Measurements from ENCODE around the gene EPN3.

The EPN3 gene

GRCh38 chr17:50586421-50587247 is 54.1 kb downstream of the EPN3 start:
- DNase-seq (ENCODE audit: extremely low read depth in 1 of 2, low read depth in 1 of 2): no peak

- no peak for DNase-seq (ENCODE audit: extremely low read depth in 1 of 2, low read depth in 1 of 2)
Observed at GRCh38 chr17:50587571-50587970, 55.0 kb downstream of the EPN3 start.

GRCh38 chr17:50588391-50589049 is 56.0 kb downstream of the EPN3 start:
- DNase-seq (ENCODE audit: extremely low read depth in 1 of 2, low read depth in 1 of 2): no peak

- DNase-seq (ENCODE audit: extremely low read depth in 1 of 2, low read depth in 1 of 2): no peak
Observed at GRCh38 chr17:50589095-50589705, 56.7 kb downstream of the EPN3 start.

GRCh38 chr17:50590946-50591737 is 58.6 kb downstream of the EPN3 start:
- DNase-seq (ENCODE audit: extremely low read depth in 1 of 2, low read depth in 1 of 2): no peak

- DNase-seq (ENCODE audit: extremely low read depth in 1 of 2, low read depth in 1 of 2): no peak
Observed at GRCh38 chr17:50593321-50593720, 60.8 kb downstream of the EPN3 start.

All from stimulated activated CD8-positive, alpha-beta memory T cell treated with anti-CD3 and anti-CD28 coated beads, Interleukin-7, amount 100 ng/mL, for 48 hours (primary cell).